Choroid plexus epithelial cell (primary cell): Measurements from ENCODE around the gene SIRT1.
"Not testable (repeated sequence)": the region's sequence is repeated elsewhere in the genome, so short reads cannot be mapped to it uniquely, and the experiment has no call there.

Experiments used
- DNase-seq: peaks from one replicate; pipeline ENCODE4 v3.0.0-alpha.2; 2010; ENCODE audit warnings: low read depth
- H3K4me3 ChIP-seq: 2 replicates; pipeline ENCODE4 v1.5.1; 2011; ENCODE audit warnings: low read depth, mild to moderate bottlenecking, control low read depth, low read length, moderate library complexity
- TF ChIP-seq, protein P1 (sequence below): conservative IDR thresholded peaks from 2 replicates; pipeline ENCODE4 v1.5.1; 2011; ENCODE audit warnings: low read depth, mild to moderate bottlenecking, control low read depth, inconsistent platforms, low read length, moderate library complexity

Gene SIRT1

GRCh38 chr10:67959839-67960476, 75.5 kb downstream of the SIRT1 start:
- no peak overlapping the region for H3K4me3 ChIP-seq
- DNase-seq, result no peak
- TF ChIP-seq, protein P1, sequence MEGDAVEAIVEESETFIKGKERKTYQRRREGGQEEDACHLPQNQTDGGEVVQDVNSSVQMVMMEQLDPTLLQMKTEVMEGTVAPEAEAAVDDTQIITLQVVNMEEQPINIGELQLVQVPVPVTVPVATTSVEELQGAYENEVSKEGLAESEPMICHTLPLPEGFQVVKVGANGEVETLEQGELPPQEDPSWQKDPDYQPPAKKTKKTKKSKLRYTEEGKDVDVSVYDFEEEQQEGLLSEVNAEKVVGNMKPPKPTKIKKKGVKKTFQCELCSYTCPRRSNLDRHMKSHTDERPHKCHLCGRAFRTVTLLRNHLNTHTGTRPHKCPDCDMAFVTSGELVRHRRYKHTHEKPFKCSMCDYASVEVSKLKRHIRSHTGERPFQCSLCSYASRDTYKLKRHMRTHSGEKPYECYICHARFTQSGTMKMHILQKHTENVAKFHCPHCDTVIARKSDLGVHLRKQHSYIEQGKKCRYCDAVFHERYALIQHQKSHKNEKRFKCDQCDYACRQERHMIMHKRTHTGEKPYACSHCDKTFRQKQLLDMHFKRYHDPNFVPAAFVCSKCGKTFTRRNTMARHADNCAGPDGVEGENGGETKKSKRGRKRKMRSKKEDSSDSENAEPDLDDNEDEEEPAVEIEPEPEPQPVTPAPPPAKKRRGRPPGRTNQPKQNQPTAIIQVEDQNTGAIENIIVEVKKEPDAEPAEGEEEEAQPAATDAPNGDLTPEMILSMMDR, result no peak

DNA sequence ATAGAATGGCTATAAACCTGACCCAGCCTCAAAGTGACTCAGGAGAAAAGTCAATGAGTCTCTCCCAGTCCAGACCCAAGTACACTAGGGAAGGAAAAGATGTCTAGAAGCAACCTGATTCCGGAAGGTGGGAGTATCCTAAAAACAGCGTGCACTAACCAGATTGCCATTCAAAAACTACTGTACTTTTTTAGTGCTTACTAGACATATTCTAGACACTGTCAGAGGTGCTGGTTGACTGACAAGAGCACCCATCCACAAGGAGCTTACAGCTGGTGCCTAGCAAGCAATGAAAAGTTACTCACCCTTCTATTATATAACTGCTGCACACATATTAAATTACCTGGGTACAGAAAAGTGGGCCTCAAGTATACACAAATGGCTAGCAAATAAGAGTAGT, 81.0 kb downstream of the SIRT1 start:
- TF ChIP-seq, protein P1, result no peak
- DNase-seq, result no peak
- no peak overlapping the region for H3K4me3 ChIP-seq

DNA sequence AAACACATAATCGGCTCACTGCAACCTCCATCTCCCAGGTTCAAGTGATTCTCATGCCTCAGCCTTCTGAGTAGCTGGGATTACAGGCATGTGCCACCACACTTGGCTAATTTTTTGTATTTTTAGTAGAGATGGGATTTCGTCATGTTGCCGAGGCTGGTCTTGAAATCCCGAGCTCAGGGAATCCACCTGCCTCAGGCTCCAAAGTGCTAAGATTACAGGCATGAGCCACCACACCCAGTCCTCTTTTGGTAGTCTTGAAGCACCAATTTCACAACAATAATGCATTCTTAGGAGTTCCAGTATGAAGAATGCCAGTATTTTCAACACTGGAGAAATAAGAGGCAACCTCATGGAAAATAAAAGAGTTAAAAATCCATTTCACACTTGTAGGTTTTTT, 81.6 kb downstream of the SIRT1 start:
- H3K4me3 ChIP-seq, DNase-seq: not testable (repeated sequence)
